D341Med (cell line): Measurements from ENCODE around the gene CLEC17A.
"Not testable (repeated sequence)": the region's sequence is repeated elsewhere in the genome, so short reads cannot be mapped to it uniquely, and the experiment has no call there.

Experiments used
- DNase-seq: peaks from one replicate; pipeline ENCODE4 v3.0.0; 2012; ENCODE audit warnings: low spot score

The CLEC17A gene

GRCh38 chr19:14582894-14583340, at the start of gene CLEC17A:
TSS of gene CLEC17A (plus strand) at chr19:14583084. CDS start at chr19:14583161, 77 bp downstream.
- DNase-seq: no peak

GRCh38 chr19:14533450-14533849, 49.4 kb upstream of the CLEC17A start:
- DNase-seq: no peak

GRCh38 chr19:14536926-14537692, 45.8 kb upstream of the CLEC17A start:
- peak; percentile 72 for DNase-seq

- DNase-seq: peak; percentile 18
Observed at GRCh38 chr19:14540741-14541525, 42.0 kb upstream of the CLEC17A start.

- DNase-seq: not testable (repeated sequence)
Observed at GRCh38 chr19:14541979-14542378, 40.9 kb upstream of the CLEC17A start.

- peak; percentile 34 for DNase-seq
Observed at GRCh38 chr19:14542711-14543328, 40.1 kb upstream of the CLEC17A start.

GRCh38 chr19:14544047-14544446, 38.8 kb upstream of the CLEC17A start:
- peak; percentile 19 for DNase-seq

- DNase-seq: peak; percentile 36
Observed at GRCh38 chr19:14544977-14545715, 37.7 kb upstream of the CLEC17A start.

- peak; percentile 27 for DNase-seq
Observed at GRCh38 chr19:14545716-14546082, 37.2 kb upstream of the CLEC17A start.

GRCh38 chr19:14550201-14550754, 32.6 kb upstream of the CLEC17A start:
- DNase-seq: peak; percentile 22

GRCh38 chr19:14551134-14552005, 31.5 kb upstream of the CLEC17A start:
- DNase-seq: peak; percentile 66

- DNase-seq: not testable (repeated sequence)
Observed at GRCh38 chr19:14552006-14552360, 30.9 kb upstream of the CLEC17A start.

GRCh38 chr19:14553042-14553938, 29.6 kb upstream of the CLEC17A start:
- no peak for DNase-seq

- peak; percentile 22 for DNase-seq
Observed at GRCh38 chr19:14553939-14554243, 29.0 kb upstream of the CLEC17A start.

- peak; percentile 51 for DNase-seq
Observed at GRCh38 chr19:14554382-14554812, 28.5 kb upstream of the CLEC17A start.

- DNase-seq: no peak
Observed at GRCh38 chr19:14555918-14556661, 26.8 kb upstream of the CLEC17A start.

GRCh38 chr19:14556662-14557188, 26.2 kb upstream of the CLEC17A start:
- peak; percentile 94 for DNase-seq

GRCh38 chr19:14558370-14559066, 24.4 kb upstream of the CLEC17A start:
- peak; percentile 36 for DNase-seq
